ENCODE measurements around the gene ZNF280B.
"Not testable (repeated sequence)": the region's sequence is repeated elsewhere in the genome, so short reads cannot be mapped to it uniquely, and the experiment has no call there.

ZNF280B gene

DNA sequence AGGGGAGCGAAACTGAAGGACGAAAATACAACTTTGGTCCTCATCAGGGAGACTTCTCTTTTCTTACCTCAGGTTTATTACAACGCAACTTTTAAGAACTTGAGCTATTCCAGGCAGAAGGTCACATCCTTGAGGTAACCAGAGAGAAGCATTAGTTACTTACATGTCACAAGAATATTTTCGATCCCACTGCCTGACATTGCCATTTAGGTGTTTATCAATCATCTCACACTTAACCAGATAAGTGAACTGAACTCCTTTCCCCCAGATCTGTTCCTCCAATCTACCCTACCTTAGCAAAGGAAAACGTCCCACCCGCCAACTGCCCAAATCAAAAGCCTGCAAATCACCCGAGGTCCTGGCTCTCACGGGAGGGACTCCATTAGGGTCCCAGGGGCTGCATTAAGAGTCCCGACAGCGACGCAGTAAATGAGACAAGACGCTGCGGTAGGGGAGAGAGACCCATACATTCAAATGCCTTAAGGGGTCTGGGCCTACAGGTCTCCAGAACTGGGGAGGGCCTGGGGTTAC, 734 bp downstream of the ZNF280B start:
- peak in 1 of 56 donors; percentile 22 for DNase-seq

DNA sequence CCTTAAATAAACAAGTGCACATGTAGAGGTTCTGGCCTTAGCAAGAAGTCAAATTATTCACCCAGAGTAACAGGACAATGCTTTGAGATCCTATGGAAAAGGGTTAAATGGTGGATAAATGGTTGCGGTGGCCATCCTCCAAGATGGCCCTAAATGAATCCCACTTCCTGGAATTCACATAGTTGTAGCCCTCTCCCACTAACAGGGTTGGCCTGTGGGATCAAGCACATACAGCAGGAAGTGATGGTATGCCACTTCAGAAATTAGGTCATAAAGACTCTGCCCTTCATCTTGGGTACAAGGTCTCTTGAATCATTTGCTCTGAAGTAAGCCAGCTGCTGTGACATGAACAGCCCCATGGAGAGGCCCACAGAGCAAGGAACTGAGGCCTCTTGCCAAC, 1.8 kb downstream of the ZNF280B start:
- no peak for DNase-seq

DNA sequence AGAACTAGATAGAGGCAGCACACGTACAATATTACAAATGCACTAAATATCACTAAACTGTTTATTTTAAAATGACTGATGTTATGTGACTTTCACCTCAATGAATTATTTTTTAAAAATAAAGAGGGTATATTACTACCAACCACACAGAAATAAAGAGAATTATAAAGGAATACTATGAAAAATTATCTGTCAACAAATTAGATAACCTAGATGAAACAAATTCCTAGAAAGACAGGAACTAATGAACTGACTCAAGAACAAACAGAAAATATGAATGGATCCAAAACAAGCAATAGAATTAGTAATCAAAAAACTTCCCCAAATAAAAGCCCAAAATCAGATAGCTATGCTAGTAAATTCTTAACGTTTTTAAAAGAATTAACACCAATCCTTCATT, 10.3 kb downstream of the ZNF280B start:
- DNase-seq = no peak

DNA sequence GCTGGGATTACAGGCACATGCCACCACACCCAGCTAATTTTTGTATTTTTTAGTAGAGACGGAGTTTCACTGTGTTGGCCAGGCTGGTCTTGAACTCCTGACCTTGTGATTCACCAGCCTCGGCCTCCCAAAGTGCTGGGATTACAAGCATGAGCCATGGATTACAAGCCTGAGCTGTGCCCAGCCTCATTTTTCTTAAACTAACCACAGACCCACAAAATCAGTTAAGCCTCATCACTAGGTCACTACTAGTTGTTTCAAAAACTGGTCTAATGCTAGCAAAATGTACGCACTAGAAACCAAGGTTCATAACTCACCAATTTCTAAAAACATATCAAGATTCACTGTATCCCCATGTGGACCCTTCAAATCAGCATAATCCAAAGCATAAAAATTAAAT, 17.0 kb downstream of the ZNF280B start:
- DNase-seq = not testable (repeated sequence)

DNA sequence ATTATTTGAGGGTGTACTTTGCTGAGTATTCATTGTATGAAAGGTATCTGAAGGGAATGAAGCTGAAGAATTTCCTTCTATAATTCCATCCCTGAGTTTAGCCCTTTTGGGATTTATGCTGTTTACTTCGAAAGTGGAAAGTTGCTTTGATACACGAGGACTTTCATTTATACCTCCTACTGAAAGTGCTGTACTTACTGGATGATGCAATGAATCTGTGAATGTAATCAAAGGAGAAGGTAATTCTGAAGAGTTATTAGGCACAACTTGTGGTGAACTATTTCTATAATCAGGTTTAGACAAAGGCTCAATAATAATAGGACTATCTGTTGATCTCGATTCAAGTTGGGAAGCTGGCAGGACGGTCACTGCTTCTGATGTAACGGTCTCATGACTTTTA, 19.8 kb downstream of the ZNF280B start:
- no peak for DNase-seq

DNA sequence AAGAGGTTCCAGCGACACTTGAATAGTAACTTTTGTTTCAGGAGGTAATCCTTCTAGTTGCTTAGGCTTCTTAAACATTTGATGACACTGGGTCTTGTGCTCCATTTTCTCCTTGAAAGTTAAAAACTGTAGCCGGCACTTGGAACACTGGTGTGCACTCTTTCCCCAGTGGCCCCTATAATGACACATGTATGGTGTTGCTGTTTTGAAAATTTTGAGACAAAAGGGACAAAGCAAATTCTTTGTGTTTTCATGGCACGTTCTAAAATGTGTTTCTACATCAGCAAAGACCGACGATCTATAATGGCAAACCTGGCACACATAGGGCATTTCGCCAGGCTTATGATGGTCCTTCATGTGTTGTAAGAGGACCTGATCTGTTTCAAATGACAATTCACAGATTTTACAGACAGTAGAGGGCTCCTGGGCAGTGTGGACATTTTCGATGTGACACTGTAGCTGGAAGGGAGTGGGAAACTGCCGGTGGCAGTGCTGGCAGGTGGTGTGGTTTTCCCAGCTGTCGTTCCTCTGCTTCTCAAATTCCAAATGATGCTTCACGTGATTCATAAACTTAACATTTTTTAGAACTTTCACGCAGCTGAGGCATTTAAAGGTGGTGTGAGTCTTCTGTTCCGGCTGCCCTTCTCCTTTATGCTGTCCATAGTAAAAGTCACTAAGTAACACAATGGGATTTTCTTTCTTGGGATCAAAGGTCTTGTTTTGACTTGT, 20.5 kb downstream of the ZNF280B start:
- no peak for DNase-seq

DNA sequence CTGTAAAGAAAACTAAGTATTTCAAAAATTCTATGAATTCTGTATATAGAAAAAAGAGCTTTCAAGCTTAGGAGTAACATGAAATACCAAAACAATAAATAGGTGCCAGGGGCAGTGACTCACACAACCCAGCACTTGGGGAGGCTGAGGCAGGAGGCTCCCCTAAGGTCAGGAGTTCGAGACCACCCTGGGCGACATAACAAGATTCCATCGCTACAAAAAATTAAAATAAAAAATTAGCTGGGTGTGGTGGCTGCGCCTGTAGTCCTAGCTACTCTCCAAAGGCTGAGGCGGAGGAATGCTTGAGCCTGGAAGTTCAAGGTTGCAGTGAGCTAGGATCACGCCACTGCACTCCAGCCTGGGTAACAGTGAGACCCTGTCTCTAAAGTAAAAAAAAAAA, 21.5 kb downstream of the ZNF280B start:
- DNase-seq = no peak

DNA sequence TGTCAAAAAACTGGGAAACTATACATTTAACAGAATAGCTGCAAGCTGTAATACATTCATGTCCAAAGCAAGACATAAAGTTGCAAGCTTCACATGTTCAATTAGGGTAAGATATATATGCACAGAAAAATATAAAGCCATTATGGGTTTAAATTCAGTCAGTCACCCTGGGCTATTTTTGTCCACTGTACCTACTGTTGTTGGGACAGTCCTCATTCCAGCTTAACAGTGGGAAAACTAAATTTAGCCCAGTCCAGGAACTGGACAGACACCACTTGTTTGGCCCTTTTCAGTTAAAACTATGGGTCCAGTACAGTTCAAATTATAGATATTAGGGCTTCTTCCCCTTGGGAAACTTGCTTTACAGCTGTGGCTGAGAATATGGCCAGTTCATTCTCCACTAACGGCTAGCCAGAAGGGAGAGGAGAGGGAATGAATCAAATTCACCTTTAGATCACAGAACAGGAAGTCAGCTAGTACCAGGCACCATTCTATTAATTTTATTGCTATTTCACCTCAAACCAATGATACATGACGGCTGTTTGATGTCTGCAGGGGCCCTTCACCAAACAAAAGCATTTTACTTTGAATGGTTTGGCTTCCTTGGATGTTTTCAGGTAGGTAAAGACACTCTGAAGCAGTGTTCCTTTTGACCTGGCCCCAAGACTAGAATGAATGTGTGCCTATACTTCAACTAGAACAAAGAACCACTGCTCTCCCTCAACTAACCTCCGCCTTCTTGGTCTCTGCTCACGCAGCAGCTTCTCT, 22.2 kb downstream of the ZNF280B start:
- no peak for DNase-seq

DNA sequence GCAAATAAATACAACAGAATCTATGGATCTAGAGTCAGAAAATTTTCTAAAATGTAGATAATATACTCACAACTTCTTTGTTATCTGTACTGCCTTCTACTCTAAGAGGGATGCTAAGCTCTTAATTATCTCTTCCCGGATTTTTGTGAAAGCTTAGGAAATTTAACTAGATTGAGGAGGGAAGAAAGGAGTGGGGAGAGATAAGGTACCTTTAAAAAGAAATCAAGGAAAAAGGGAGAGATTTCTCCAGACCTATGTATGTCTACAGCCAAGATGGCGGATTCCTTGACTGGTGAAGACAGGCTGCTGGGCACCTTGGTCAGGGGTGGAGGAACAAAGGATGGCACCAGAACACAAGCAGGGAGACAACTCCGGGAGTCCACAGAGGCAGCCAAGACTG, 23.0 kb downstream of the ZNF280B start:
- no peak for DNase-seq

DNA sequence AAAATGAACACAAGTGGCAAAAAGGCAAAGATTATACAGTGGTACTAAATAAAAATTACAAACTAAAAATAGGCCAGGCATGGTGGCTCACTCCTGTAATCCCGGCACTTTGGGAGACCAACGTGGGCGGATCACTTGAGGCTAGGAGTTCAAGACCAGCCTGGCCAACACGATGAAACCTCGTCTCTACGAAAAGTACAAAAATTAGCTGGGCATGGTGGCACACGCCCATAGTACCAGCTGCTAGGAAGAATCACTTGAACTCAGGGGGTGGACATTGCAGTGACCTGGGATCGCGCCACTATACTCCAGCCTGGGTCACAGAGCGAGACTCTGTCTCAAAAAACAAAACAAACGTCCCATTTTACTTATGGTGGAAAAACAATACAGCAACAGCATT, 24.5 kb downstream of the ZNF280B start:
- DNase-seq = no peak

DNA sequence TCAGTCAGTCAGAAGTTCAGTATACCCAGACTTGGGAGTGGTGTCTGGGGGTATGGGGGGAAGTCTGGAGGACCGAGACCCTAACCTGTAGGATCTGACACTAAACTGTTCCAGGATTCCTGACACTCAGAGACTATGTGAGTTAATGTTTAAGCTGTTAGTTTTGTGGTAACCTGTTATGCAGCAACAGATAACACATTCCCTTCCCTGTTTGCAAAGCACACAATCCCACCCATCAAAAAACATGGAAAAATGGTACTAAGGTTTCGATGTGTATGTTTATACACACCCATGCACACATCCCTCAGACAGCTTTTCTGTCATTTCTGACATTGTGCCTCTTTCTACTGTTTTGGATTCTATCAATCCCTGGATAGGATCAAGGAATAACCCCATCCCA, 27.6 kb downstream of the ZNF280B start:
- DNase-seq = no peak

DNA sequence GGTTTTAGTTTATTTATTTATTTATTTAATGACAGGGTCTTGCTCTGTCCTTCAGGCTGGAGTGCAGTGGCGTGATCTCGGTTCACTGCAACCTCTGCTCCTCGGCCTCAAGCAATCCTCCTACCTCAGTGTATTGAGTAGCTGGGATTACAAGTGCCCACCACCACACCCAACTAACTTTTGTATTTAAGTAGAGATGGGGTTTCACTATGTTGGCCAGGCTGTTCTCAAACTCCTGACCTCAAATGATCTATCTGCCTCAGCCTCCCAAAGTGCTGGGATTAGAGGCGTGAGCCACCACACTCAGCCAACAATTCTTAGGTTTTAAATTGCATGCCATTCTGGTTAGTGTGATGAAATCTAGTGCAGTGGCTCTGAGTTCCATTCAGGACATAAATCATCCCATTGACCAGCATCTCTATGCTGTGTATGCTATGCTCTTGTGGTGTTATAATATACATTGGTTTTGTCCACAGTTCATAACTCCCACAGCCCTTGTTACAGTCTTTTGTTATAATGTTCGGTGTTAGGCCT, 28.5 kb downstream of the ZNF280B start:
- no peak for DNase-seq

DNA sequence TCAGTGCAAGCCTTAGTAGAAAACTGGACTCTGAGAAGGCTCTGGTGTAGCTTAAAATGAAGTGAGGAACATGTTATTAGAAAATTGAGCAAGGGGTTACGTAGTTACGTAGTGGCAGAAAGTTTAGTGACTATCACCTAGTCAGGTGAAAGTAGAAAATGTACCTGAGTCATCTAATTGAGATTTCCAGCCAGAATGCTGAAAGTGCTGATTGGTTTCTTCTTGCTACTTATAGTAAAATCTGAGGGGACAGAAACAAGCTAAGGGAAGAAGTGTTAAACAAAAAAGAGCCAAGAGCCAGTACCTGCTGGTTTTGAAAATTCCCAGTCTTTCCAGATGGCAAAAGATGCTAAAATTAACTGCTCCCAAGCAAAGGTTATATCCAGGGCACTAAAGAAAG, 29.4 kb downstream of the ZNF280B start:
- no peak for DNase-seq

DNA sequence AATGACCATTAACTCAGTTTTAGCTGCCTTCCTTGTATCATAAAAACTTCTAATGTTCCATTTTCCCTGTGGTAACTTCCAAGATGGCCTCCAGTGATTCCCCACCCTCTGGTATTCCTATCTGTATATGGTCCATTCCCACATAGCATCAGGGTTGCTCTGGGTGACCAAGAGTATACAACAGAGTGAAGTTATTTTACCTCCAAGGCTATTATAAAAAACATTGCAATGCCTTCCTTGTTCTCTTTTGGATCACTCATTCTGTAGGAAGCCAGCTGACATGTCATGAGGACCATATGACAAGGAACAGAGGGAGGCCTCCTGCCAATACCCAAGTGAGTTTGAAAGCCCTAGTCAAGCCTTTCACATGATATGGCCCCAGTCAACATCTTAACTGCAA, 30.1 kb downstream of the ZNF280B start:
- DNase-seq = no peak

DNA sequence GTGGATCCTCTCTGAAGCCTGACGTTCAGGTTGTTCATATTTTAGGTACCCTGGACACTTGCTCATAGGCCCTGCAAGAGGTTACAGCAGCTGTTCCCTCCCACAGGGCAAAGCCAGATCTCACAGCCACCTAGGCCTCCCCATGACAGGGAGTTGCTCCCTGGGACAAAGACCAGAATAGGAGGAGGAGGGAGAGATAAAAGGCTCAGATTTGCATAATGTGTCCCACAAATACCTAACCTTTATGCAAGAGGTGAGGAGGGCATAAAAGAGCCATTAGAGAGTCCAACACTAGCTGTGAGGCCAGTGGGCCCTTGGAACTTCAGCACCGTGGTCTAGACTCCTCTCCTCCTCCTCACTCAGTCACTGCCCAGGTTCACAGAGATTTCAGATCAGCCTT, 33.8 kb downstream of the ZNF280B start:
- no peak for DNase-seq

DNA sequence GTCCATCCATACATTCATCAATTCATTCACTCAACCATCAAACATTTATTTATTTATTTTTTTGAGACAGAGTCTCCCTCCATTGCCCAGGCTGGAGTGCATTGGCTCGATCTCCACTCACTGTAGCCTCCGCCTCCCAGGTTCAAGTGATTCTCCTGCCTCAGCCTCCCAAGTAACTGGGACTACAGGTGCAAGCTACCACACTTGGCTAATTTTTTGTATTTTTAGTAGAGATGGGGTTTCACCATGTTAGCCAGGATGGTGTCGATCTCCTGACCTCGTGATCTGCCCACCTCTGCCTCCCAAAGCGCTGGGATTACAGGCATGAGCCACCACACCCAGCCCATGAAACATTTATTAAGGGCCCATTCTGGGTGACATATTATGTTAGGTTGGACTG, 37.4 kb downstream of the ZNF280B start:
- DNase-seq = not testable (repeated sequence)

DNA sequence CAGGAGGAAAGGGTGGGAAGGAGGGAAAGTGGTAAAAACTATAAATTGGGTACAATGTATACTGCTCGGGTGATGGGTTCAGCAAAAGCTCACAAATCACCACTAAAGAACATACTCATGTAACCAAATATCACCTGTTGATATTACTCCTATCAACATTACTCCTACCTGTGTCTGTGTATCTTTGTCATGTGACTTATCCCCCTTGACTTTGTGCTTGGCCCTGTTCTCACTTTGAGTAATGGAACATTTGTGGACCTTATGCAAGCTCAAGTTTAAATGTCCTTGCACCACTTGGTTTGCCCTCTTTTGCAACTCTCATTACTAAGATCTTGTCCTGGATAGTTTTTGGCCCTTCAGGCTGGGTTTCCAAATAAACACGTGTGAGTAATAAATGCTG, 39.0 kb downstream of the ZNF280B start:
- no peak for DNase-seq

DNA sequence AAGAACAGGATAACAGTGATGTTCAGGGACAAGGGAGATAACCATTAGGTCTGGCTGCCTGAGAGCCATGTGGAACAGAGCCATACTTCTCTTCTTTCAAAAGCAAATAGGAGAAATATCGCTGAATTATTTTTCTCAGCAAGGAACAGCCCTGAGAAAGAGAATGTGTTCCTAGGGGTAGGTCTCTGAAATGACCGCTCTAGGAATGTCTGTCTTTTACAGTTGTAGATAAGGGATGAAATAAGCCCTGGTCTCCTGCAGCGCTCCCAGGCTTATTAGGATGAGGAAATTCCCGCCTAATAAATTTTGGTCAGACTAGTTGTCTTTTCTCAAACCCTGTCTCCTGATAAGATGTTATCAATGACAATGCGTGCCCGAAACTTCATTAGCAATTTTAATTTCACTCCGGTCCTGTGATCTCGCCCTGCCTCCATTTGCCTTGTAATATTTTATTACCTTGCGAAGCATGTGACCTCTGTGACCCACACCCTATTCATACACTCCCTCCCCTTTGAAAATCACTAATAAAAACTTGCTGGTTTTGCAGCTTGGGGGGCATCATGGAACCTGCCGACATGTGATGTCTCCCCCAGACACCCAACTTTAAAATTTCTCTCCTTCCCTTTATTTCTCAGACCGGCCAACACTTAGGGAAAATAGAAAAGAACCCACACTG, 39.6 kb downstream of the ZNF280B start:
- DNase-seq = not testable (repeated sequence)

DNA sequence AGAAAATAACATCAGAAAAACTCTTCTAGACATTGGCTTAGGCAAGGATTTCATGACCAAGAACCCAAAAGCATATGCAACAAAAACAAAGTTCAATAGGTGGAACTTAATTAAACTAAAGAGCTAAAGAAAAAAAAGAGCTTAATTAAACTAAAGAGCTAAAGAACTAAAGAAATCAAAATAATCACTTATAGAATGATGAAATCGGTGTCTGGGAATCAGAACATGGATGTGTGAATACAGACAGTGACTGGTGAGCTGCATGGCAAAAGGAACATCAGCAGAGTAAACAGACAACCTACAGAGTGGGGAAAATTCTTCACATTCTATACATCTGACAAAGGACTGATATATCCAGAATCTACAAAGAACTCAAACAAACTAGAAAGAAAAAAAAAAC, 41.4 kb downstream of the ZNF280B start:
- DNase-seq = no peak

DNA sequence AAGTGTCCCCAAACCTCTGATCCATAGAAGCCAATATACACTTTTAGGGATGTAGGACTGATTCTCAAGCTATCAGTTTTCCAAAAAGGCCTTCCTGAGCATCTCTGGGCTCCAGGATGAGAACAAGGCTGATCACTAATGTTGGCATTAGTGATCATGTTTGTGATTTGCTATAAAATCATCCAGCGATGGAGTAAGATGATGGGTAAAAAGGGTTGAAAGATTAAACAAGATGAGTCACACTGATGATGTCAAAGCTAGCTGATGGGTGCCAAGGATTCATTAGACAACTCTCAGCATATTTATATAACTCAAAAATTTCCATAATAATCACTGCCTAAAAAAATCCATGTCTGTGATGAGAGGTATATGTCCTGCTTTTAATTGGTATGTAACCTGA, 42.8 kb downstream of the ZNF280B start:
- DNase-seq = no peak

DNA sequence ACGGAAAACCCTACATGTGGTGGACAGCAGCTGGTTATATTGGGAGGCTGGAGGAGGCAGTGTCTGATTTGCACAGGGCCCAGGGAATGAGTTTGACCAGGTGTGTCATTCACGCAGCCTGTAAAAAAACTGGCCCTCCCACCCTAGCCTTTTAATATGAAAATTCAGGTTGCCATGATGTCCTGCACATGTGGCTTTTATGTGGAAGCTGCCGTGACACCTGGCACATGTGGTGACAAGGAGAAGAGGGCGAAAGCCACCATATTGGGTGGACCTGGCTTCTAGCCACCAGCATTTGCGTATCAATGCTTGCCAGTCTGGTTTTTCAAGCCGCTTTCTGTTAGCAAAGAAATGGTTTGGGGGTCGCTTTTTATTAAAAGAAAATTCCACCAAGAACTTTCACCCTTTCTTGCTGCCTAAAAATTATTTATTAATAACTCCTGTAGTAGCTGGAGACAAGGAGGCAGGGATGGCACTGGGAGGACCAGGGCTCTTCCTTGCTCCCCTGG, 43.4 kb downstream of the ZNF280B start:
- no peak for DNase-seq

DNA sequence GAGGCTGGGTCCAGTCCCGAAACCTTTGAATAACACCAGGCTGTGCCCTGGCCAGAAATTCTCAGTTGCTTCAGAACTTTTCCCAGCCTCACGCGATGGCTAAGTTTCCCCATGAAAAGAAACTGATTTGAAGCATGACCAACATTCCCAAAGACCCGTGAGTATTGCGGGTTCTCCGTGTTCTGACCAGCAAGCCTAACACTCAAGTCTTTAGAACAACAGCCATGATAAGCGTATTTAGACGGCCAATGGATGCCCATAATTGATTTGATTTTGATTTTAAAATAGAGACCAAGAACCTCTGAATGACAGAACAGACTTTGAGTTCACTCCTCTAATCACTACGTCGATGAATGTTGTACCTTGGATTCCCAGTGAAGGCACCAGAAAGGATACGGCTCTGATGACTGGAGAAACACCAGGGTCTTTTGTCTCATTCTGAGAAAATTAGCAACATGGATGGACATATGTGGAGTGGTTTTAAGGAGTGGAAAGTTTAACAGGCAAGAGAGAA, 43.9 kb downstream of the ZNF280B start:
- DNase-seq = no peak
